ENCODE results near the gene NDUFB1.
A peak's percentile ranks its signal among the peaks of the same experiment; 100 is the strongest.

DNA sequence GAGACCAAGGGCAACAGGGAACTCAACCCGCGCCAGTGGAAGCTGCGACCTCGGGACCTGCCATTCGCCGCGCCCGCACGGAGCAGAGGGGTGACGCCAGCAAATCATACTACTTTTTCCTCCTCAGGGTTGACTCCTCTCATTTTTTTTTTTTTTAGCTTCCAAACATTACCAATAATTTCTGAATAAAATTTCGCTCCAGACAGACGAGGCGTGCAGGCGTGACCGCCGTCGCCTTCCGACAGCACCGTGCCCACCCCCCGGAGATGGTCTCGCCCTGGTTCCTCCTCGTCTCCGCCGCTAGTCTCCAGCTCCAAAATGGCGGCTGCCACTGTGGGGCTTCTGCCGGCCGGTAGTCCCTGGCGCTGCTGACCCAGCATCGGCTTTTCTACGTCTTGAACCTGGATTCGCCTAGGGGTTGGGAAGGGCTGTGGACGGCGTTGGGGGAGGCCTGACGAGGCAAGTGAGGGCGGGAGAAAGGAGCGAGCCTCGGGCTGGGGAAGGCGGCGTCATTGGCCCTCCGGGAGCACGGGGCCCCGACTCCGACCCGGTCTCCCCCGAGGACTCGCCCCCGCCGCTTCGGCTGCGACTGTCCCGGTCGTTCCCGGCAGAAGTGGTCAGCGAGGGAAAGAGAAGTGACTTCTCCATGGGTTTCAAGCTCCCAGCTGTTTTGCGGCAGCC lies at the start of gene NDUFB1, which contains the start of gene CPSF2:
- TF ChIP-seq, protein P1, sequence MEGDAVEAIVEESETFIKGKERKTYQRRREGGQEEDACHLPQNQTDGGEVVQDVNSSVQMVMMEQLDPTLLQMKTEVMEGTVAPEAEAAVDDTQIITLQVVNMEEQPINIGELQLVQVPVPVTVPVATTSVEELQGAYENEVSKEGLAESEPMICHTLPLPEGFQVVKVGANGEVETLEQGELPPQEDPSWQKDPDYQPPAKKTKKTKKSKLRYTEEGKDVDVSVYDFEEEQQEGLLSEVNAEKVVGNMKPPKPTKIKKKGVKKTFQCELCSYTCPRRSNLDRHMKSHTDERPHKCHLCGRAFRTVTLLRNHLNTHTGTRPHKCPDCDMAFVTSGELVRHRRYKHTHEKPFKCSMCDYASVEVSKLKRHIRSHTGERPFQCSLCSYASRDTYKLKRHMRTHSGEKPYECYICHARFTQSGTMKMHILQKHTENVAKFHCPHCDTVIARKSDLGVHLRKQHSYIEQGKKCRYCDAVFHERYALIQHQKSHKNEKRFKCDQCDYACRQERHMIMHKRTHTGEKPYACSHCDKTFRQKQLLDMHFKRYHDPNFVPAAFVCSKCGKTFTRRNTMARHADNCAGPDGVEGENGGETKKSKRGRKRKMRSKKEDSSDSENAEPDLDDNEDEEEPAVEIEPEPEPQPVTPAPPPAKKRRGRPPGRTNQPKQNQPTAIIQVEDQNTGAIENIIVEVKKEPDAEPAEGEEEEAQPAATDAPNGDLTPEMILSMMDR (IDR thresholded peaks at IDR 0.05 in 4 of 5, conservative IDR thresholded peaks at IDR 0.05 in 1 of 5): peak in 3 of 5 experiments; percentile 25 to 46 (median 39)
- peak; percentile 59 to 67 for TF ChIP-seq POLR2A (IDR thresholded peaks at IDR 0.05)
